B cell (primary cell): Measurements from ENCODE around the gene WDR1. TPM values are rescaled to one million over a fixed set of nuclear protein-coding genes. Genes with fewer than 3 reads are reported as not detected.

ENCODE experiments used
- ATAC-seq: fragments of 200-7000 bp; cut with Tn5 transposase; one replicate; pipeline ENCODE4 v1.10.0; 2021; ENCODE audit warnings: low read depth, mild to moderate bottlenecking, moderate number of reproducible peaks, moderate library complexity
- CTCF ChIA-PET: fragments of 350-600 bp; sonication (Branson Sonifier 250); formaldehyde crosslinking; loops from one replicate; lab custom pipeline; 2021; ENCODE audit warnings: antibody characterized with exemption, inconsistent platforms; lab: Charles Lee
- POLR2A ChIA-PET: fragments of 350-600 bp; sonication (Branson Sonifier 250); formaldehyde crosslinking; loops from one replicate; lab custom pipeline; 2021; ENCODE audit warnings: antibody characterized with exemption; lab: Charles Lee
- DNase-seq: peaks from one replicate; pipeline ENCODE4 v3.0.0; 2013
- H2AFZ ChIP-seq: 2 replicates; pipeline ENCODE4 v1.6.1; 2012; ENCODE audit warnings: mild to moderate bottlenecking, low read depth, low read length; ENCODE audit not compliant: insufficient read depth, poor library complexity, severe bottlenecking
- H3K27ac ChIP-seq, 2 donors: 1 replicate in 1 of 2; 2 replicates in 1 of 2; pipeline ENCODE4 v1.5.1; 2012 to 2013; ENCODE audit warnings: low read length in 2 of 2, mild to moderate bottlenecking in 2 of 2, moderate library complexity in 1 of 2
- H3K27me3 ChIP-seq, 4 experiments: fragments of 200-600 bp in 1 of 4; sonication (generic) in 1 of 4; replicated peaks in 1 of 4; 1 replicate in 2 of 4; 2 replicates in 2 of 4; pipeline versions ENCODE4 v1.6.1 to v1.7.0; 2013 to 2016; ENCODE audit warnings: low read length in 3 of 4, mild to moderate bottlenecking in 2 of 4, mixed read lengths in 1 of 4, moderate library complexity in 1 of 4; ENCODE audit not compliant: insufficient read depth in 4 of 4, control insufficient read depth in 3 of 4; ENCODE audit errors: control extremely low read depth in 1 of 4
- H3K36me3 ChIP-seq, 2 experiments: replicated peaks in 1 of 2; 1 replicate in 1 of 2; 2 replicates in 1 of 2; pipeline versions ENCODE4 v1.6.1 to v1.7.1; 2013; ENCODE audit warnings: low read length in 1 of 2; ENCODE audit not compliant: insufficient read depth in 2 of 2, control insufficient read depth in 1 of 2; ENCODE audit errors: control extremely low read depth in 1 of 2, extremely low read depth in 1 of 2
- H3K4me1 ChIP-seq, 2 donors: fragments of 200-600 bp in 1 of 2; sonication (generic) in 1 of 2; 1 replicate in 1 of 2; 2 replicates in 1 of 2; pipeline versions ENCODE4 v1.5.1 to v1.6.1; 2013 to 2017; ENCODE audit warnings: low read length in 2 of 2; ENCODE audit not compliant: control insufficient read depth in 2 of 2, insufficient read depth in 2 of 2
- H3K4me2 ChIP-seq: replicated peaks from 2 replicates; pipeline ENCODE3; 2012; ENCODE audit warnings: mild to moderate bottlenecking, low read depth, low read length; ENCODE audit not compliant: poor library complexity, severe bottlenecking
- H3K4me3 ChIP-seq, 5 experiments: fragments of 200-600 bp in 1 of 5; sonication (generic) in 1 of 5; 1 replicate in 3 of 5; 2 replicates in 2 of 5; pipeline versions ENCODE4 v1.5.1 to v1.7.0; 2011 to 2016; ENCODE audit warnings: low read length in 4 of 5, mild to moderate bottlenecking in 4 of 5, low read depth in 2 of 5, control low read depth in 1 of 5, moderate library complexity in 1 of 5; ENCODE audit not compliant: insufficient read depth in 1 of 5; ENCODE audit errors: control extremely low read depth in 1 of 5, extremely low read depth in 1 of 5
- H3K79me2 ChIP-seq: fragments of 200-600 bp; sonication (generic); one replicate; pipeline ENCODE4 v1.6.0; 2016; ENCODE audit warnings: low read length; ENCODE audit not compliant: control insufficient read depth, insufficient read depth
- H3K9ac ChIP-seq: fragments of 200-600 bp; sonication (generic); 2 replicates; pipeline ENCODE4 v1.6.1; 2017; ENCODE audit warnings: mild to moderate bottlenecking, low read length, moderate library complexity
- H3K9me3 ChIP-seq, 3 donors: one replicate each; pipeline versions ENCODE4 v1.6.1 to v1.7.1; 2013; ENCODE audit warnings: low read length in 2 of 3; ENCODE audit not compliant: control insufficient read depth in 2 of 3, insufficient read depth in 1 of 3; ENCODE audit errors: control extremely low read depth in 1 of 3
- H4K20me1 ChIP-seq: 2 replicates; pipeline ENCODE4 v1.6.0; 2012; ENCODE audit warnings: mild to moderate bottlenecking, low read length; ENCODE audit not compliant: insufficient read depth, control insufficient read depth, poor library complexity, severe bottlenecking
- H3K27ac Mint-ChIP-seq: one replicate; pipeline ENCODE4 v1.8.0; 2021; ENCODE audit warnings: mixed read lengths
- H3K27me3 Mint-ChIP-seq: one replicate; pipeline ENCODE4 v1.8.0; 2021; ENCODE audit warnings: mixed read lengths
- H3K4me1 Mint-ChIP-seq: one replicate; pipeline ENCODE4 v1.8.0; 2021; ENCODE audit warnings: mixed read lengths
- H3K4me3 Mint-ChIP-seq: one replicate; pipeline ENCODE4 v1.8.0; 2021; ENCODE audit warnings: mixed read lengths
- H3K9me3 Mint-ChIP-seq: one replicate; pipeline ENCODE4 v1.8.0; 2022; ENCODE audit warnings: mixed read lengths; ENCODE audit not compliant: insufficient read depth
- CTCF ChIP-seq: fragments of 200-600 bp; IDR thresholded peaks from one replicate; pipeline ENCODE4 v1.8.0; 2022; ENCODE audit warnings: antibody characterized with exemption, mild to moderate bottlenecking
- EZH2 ChIP-seq: IDR thresholded peaks from 2 replicates; pipeline ENCODE4 v1.6.1; 2012; ENCODE audit warnings: borderline replicate concordance, low read depth, mild to moderate bottlenecking, moderate library complexity, low read length; ENCODE audit not compliant: insufficient read depth, poor library complexity, severe bottlenecking
- WGBS: methylation state at CpG from one replicate; pipeline ENCODE4 v1.1.5; 2013; ENCODE audit warnings: missing lambda C conversion rate; ENCODE audit not compliant: insufficient coverage; 5-methylcytosine and 5-hydroxymethylcytosine counted together
- intact Hi-C: fragments of 100-400 bp; cut with micrococcal nuclease; formaldehyde crosslinking; loops from one replicate; pipeline ENCODE4 v1.10.0; 2022
- polyA plus RNA-seq: library from polyadenylated mRNA; depleted of rRNA; stranded (reverse); fragments of >200 nt; gene quantifications from 2 replicates; pipeline ENCODE4 v1.2.3, GENCODE V29; 2012
- total RNA-seq, 2 donors: library from RNA; stranded (reverse); fragments of 120-200 nt in 1 of 2; gene quantifications; 1 replicate in 1 of 2; 2 replicates in 1 of 2; pipeline versions ENCODE4 v1.2.3 to v1.2.4, GENCODE V29; 2013 to 2022

WDR1 gene
- total and polyA plus RNA-seq, 2 donors (not counting 1 experiment from before 2014, with no cell fraction given): 134 to 217 TPM

GRCh38 chr4:10063544-10064300 lies 52.9 kb downstream of the WDR1 start:
- H3K4me3 ChIP-seq: no peak overlapping the region
- DNase-seq (no peak), ATAC-seq (no peak)
- H3K4me1 Mint-ChIP-seq: no peaks in the 10 kb centered on the region
- WGBS: 54% methylated on average over 5 of the region's 9 CpGs
- H3K9me3 ChIP-seq: peaks cover 0 to 3% (median 0%) of the 10 kb centered on the region in 3 donors
- H3K27me3 ChIP-seq: no peaks in the 10 kb centered on the region
- TF ChIP-seq CTCF (no peak), EZH2 (no peak)
- H3K79me2 ChIP-seq: no peaks in the 10 kb centered on the region
- H4K20me1 ChIP-seq: no peaks in the 10 kb centered on the region
- peaks cover 0 to 18% of the 10 kb centered on the region in 2 experiments for H3K36me3 ChIP-seq
- no peak overlapping the region for H3K27ac Mint-ChIP-seq
- no peak overlapping the region for H3K4me3 Mint-ChIP-seq
- intact Hi-C loops: no loop called here
- H2AFZ ChIP-seq: no peak overlapping the region
- no peak overlapping the region for H3K27ac ChIP-seq
- H3K9me3 Mint-ChIP-seq: no peaks in the 10 kb centered on the region
- H3K4me1 ChIP-seq: no peaks in the 10 kb centered on the region
- ChIA-PET CTCF (interaction anchor here (0.7 kb wide), 1 partner anchor 372 kb away, joined by 3 read pairs; no protein-coding TSS in a partner anchor), POLR2A (no interaction called here)
- no peaks in the 10 kb centered on the region for H3K27me3 Mint-ChIP-seq
- no peak overlapping the region for H3K4me2 ChIP-seq
- no peak overlapping the region for H3K9ac ChIP-seq

- H2AFZ ChIP-seq: no peak overlapping the region
- no peak for TF ChIP-seq CTCF
- TF ChIP-seq EZH2: no peak
- no peak overlapping the region for H3K4me3 Mint-ChIP-seq
- H3K9me3 ChIP-seq: peaks cover 0 to 5% (median 0%) of the 10 kb centered on the region in 3 donors
- H3K4me1 Mint-ChIP-seq: no peaks in the 10 kb centered on the region
- DNase-seq: no peak
- H3K9me3 Mint-ChIP-seq: no peaks in the 10 kb centered on the region
- H3K4me1 ChIP-seq: no peaks in the 10 kb centered on the region
- H3K4me2 ChIP-seq: no peak overlapping the region
- no peak overlapping the region for H3K4me3 ChIP-seq
- no peak overlapping the region for H3K27ac Mint-ChIP-seq
- no peak for ATAC-seq
- no peak overlapping the region for H3K9ac ChIP-seq
- intact Hi-C loops: no loop called here
- ChIA-PET POLR2A (no interaction called here), CTCF (no interaction called here)
- WGBS: no CpG with 5 or more reads among the region's 3 CpGs
- peaks cover 0 to 17% of the 10 kb centered on the region in 2 experiments for H3K36me3 ChIP-seq
- no peak overlapping the region for H3K27ac ChIP-seq
- H3K79me2 ChIP-seq: no peaks in the 10 kb centered on the region
- H3K27me3 Mint-ChIP-seq: no peaks in the 10 kb centered on the region
- no peaks in the 10 kb centered on the region for H3K27me3 ChIP-seq
- no peaks in the 10 kb centered on the region for H4K20me1 ChIP-seq
Measured at GRCh38 chr4:10061650-10062415, 54.8 kb downstream of the WDR1 start.
